ENCODE measurements around the gene MXD3.
A peak's percentile ranks its signal among the peaks of the same experiment; 100 is the strongest.

The MXD3 gene

GRCh38 chr5:177320879-177321278, 9.2 kb upstream of the MXD3 start:
- FAIRE-seq (no peak), DNase-seq (ENCODE audit: insufficient read length, low spot score) (no peak)
- no peak for TF ChIP-seq POLR2A (IDR thresholded peaks at IDR 0.05; ENCODE audit: low read depth, low read length)

GRCh38 chr5:177319913-177320588, 8.4 kb upstream of the MXD3 start:
- DNase-seq (ENCODE audit: insufficient read length, low spot score) (no peak), FAIRE-seq (no peak)
- TF ChIP-seq POLR2A (IDR thresholded peaks at IDR 0.05; ENCODE audit: low read depth, low read length), result no peak

GRCh38 chr5:177317959-177318377, 6.3 kb upstream of the MXD3 start:
- DNase-seq (ENCODE audit: insufficient read length, low spot score) (peak; percentile 69), FAIRE-seq (no peak)
- TF ChIP-seq POLR2A (IDR thresholded peaks at IDR 0.05; ENCODE audit: low read depth, low read length), result no peak

GRCh38 chr5:177316005-177316404, 4.3 kb upstream of the MXD3 start:
- DNase-seq (ENCODE audit: insufficient read length, low spot score) (no peak), FAIRE-seq (no peak)
- no peak for TF ChIP-seq POLR2A (IDR thresholded peaks at IDR 0.05; ENCODE audit: low read depth, low read length)

- DNase-seq (ENCODE audit: insufficient read length, low spot score), result no peak
- TF ChIP-seq POLR2A (IDR thresholded peaks at IDR 0.05; ENCODE audit: low read depth, low read length), result no peak
- no peak for FAIRE-seq
These were observed 3.7 kb upstream of the MXD3 start for GRCh38 chr5:177315411-177315810.

GRCh38 chr5:177314376-177315342, 3.0 kb upstream of the MXD3 start:
- FAIRE-seq (no peak), DNase-seq (ENCODE audit: insufficient read length, low spot score) (no peak)
- no peak for TF ChIP-seq POLR2A (IDR thresholded peaks at IDR 0.05; ENCODE audit: low read depth, low read length)

DNA sequence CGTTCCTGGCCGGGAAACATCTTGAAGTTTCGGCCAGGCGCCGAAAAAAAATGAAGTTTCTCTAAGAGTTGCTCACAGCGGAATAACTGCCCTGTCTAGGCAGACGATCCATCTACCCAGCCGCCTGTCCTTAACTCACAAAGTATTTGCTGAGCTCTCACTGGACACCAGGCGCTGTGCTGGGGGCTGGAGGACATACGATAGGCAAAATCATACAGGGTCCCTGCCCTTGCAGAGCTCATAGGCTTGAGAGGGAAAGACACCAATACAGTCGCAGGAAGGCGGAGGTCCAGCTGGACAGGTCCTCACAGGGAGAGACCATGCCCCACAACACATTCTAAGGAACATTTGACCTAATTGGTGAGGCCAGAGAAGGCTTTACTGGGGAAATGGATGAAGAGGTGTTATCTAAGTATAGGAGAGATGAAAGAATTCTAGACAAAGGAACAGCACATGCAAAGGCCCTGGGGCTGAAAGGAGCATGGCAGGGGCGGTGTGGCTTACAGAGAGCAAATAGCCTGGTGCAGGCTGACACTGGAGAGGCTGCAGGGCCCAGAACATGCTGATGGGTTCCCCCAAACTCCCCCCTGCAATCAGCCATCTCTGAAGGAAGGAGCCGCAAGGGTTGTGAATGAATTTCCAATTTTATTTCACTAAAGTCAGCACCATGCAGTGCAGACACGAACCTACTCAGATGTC, 2.0 kb upstream of the MXD3 start:
- no peak for FAIRE-seq
- TF ChIP-seq POLR2A (IDR thresholded peaks at IDR 0.05; ENCODE audit: low read depth, low read length), result no peak
- DNase-seq (ENCODE audit: insufficient read length, low spot score), result no peak

- TF ChIP-seq POLR2A (IDR thresholded peaks at IDR 0.05; ENCODE audit: low read depth, low read length), result no peak
- FAIRE-seq (no peak), DNase-seq (ENCODE audit: insufficient read length, low spot score) (peak; percentile 34)
These were observed 1.0 kb upstream of the MXD3 start for GRCh38 chr5:177312649-177313181.

DNA sequence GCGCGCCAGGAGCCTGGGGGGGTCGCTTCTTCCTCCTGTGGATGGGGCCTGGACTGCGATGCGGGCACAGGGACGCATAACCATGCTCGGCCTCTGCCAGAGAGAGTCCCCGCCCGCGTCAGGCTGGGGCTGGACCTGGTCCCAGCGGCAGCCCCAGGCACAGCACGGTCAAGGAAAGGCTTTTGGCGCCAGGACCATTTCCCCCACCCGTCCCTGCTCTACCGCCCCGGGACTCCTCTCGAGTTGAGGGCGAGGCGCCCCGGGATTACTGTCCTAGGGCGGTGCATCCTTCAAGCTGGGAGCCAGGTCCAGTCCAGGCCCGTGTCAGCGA, 341 bp downstream of the MXD3 start:
- TF ChIP-seq POLR2A (IDR thresholded peaks at IDR 0.05; ENCODE audit: low read depth, low read length), result no peak
- FAIRE-seq, result no peak
- DNase-seq (ENCODE audit: insufficient read length, low spot score), result no peak

DNA sequence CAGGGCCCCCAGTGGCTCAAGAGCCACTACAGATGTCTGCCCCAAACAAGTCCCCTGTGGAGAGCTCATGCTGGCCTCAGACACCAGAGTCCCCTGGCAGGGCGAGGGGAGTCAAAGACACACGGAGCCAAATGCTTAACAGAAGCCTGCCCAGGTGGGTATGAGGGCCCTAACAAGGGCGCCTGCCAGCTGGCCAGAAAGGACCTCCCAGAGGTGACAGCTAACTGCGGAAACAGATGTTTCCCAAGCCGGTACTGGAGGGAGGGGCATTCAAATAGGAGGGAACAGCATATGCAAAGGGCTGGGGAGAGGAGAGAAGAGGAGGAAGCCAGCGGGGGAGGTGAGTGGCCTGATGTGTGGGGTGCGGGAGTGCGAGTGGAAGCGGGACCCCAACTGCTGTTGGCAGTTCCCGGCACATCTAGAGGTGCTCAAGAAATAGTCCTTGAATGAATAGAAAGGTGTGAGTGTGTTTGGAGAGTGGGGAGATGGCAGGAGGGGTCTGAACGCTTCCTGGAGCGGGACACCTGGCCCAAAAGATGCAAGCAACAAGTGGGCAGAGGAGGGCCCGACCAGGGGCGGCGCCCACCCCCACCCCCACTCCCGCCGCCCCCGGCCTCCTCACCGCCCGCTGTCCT, 824 bp downstream of the MXD3 start:
- 0 out of 2 replicates have a peak, but pooled peaks have one; percentile 6 for TF ChIP-seq POLR2A (IDR thresholded peaks at IDR 0.05; ENCODE audit: low read depth, low read length)
- no peak for DNase-seq (ENCODE audit: insufficient read length, low spot score)
- no peak for FAIRE-seq

- no peak for FAIRE-seq
These were observed 1.4 kb downstream of the MXD3 start for GRCh38 chr5:177310332-177310731.

GRCh38 chr5:177309351-177310191, 2.1 kb downstream of the MXD3 start:
- FAIRE-seq (no peak), DNase-seq (ENCODE audit: insufficient read length, low spot score) (peak; percentile 67)
- TF ChIP-seq POLR2A (IDR thresholded peaks at IDR 0.05; ENCODE audit: low read depth, low read length), result no peak

More at GRCh38 chr5:177310332-177310731, 1.4 kb downstream of the MXD3 start:
- TF ChIP-seq POLR2A (IDR thresholded peaks at IDR 0.05; ENCODE audit: low read depth, low read length), result no peak
- no peak for DNase-seq (ENCODE audit: insufficient read length, low spot score)

GRCh38 chr5:177308740-177309139, 3.0 kb downstream of the MXD3 start:
- TF ChIP-seq POLR2A (IDR thresholded peaks at IDR 0.05; ENCODE audit: low read depth, low read length), result no peak
- no peak for FAIRE-seq
- no peak for DNase-seq (ENCODE audit: insufficient read length, low spot score)

All from H54 (cell line).